ENCODE data around the gene HIVEP3.

- TF ChIP-seq CTCF (IDR thresholded peaks at IDR 0.05) = peak in 5 of 6 experiments; percentile 28 to 59 (median 57)
- TF ChIP-seq POLR2A (IDR thresholded peaks at IDR 0.05) = no peak
Measured at GRCh38 chr1:41812051-41812450, 106.7 kb downstream of the HIVEP3 start.
